AG08395 (cell line): ENCODE measurements around the gene AFAP1.

ENCODE experiments used
- DNase-seq: peaks from one replicate; pipeline ENCODE4 v3.0.0; 2012; ENCODE audit warnings: mixed read lengths, low spot score

AFAP1 gene

GRCh38 chr4:7767966-7768365, 171.7 kb downstream of the AFAP1 start:
- DNase-seq, result no peak

GRCh38 chr4:7767526-7767925, 172.1 kb downstream of the AFAP1 start:
- no peak for DNase-seq

- no peak for DNase-seq
Measured at GRCh38 chr4:7766661-7767345, 172.9 kb downstream of the AFAP1 start.

GRCh38 chr4:7766086-7766485, 173.6 kb downstream of the AFAP1 start:
- DNase-seq, result no peak

- DNase-seq, result no peak
Measured at GRCh38 chr4:7765666-7766065, 174.0 kb downstream of the AFAP1 start.

- DNase-seq, result no peak
Measured at GRCh38 chr4:7764466-7764865, 175.2 kb downstream of the AFAP1 start.

GRCh38 chr4:7763788-7764187, 175.9 kb downstream of the AFAP1 start:
- no peak for DNase-seq

- DNase-seq, result no peak
Measured at GRCh38 chr4:7763106-7763505, 176.6 kb downstream of the AFAP1 start.

- DNase-seq, result no peak
Measured at GRCh38 chr4:7762376-7763030, 177.2 kb downstream of the AFAP1 start.

GRCh38 chr4:7761720-7762119, 177.9 kb downstream of the AFAP1 start:
- DNase-seq, result peak; percentile 85

GRCh38 chr4:7761312-7761711, 178.3 kb downstream of the AFAP1 start:
- DNase-seq, result no peak

- DNase-seq, result no peak
Measured at GRCh38 chr4:7760706-7761105, 179.0 kb downstream of the AFAP1 start.

GRCh38 chr4:7760228-7760627, 179.4 kb downstream of the AFAP1 start:
- DNase-seq, result no peak

- no peak for DNase-seq
Measured at GRCh38 chr4:7759635-7760034, 180.0 kb downstream of the AFAP1 start.

- DNase-seq, result no peak
Measured at GRCh38 chr4:7759216-7759615, 180.4 kb downstream of the AFAP1 start.

GRCh38 chr4:7758476-7758875, 181.2 kb downstream of the AFAP1 start:
- no peak for DNase-seq

- no peak for DNase-seq
Measured at GRCh38 chr4:7757501-7758471, 181.9 kb downstream of the AFAP1 start.

- DNase-seq, result no peak
Measured at GRCh38 chr4:7756561-7757355, 182.9 kb downstream of the AFAP1 start.

GRCh38 chr4:7756071-7756470, 183.6 kb downstream of the AFAP1 start:
- DNase-seq, result no peak

- DNase-seq, result no peak
Measured at GRCh38 chr4:7755561-7755960, 184.1 kb downstream of the AFAP1 start.

- no peak for DNase-seq
Measured at GRCh38 chr4:7754565-7755262, 184.9 kb downstream of the AFAP1 start.
